ENCODE data around the gene KLF7. TPM values are rescaled to one million over a fixed set of nuclear protein-coding genes. Genes with fewer than 3 reads are reported as not detected.
"Not testable (repeated sequence)": the region's sequence is repeated elsewhere in the genome, so short reads cannot be mapped to it uniquely, and the experiment has no call there.

Gene KLF7
- total RNA-seq, 1 donor from 2014 or later, result 13.6 TPM

DNA sequence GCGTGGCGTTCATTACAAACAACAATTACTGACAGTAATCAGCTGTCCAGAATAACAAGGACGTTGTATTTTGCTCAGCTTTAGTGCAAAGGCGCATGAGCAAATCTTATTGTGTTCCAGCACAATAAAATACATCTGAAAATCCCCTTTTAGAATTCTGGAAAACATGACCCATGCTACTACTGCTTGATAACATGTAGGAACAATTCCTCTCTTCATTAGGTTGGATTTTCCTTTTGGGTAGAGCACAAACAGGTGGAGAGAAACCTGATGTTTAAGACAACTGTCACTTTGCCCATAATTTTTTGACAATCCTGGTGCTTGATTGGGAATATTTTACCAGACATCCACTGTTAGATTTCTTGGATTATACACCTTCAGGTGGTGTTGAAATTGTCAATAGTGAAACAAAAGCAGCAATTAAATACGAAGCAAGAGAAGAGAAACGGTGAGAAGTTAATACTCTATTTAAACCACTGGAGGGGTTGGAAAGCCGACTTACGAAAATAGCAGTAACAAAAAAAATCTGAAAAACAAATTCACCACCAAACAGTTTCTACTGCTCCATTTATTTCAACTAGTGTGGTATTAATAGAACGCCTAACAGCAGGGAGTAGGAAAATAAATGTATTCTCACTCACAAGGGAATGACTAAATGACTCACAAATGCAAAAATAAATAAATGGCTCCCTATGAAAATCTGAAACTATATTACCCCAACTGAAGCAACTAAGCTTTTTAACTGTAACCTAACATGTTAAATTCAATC is 123.8 kb downstream of the KLF7 start:
- no peak overlapping the region for H3K27ac ChIP-seq (ENCODE audit: low read depth, low read length)

DNA sequence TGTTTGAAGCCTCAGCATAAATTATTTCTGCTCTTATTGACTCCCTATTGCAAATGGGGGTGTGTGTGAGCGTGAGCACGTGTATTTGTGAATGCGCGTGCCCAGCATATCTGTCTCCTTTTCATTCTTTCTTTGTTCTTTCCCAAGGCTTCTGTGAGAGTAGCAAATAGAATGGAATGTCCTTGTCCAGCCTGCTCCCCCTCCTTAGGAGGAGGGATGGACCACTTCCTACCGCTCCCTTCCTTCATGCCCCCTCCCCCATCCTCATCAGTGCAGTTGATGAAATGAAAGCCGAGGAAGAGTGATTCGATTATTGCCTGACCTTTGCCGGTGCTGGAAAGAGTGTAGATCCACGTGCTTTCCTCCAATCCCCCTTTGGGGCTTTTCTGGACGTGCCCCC is 124.5 kb downstream of the KLF7 start:
- no peaks in the 10 kb centered on the region for H3K9me3 ChIP-seq (ENCODE audit: control insufficient read depth in 3 of 3, low read length in 3 of 3)
- no peak overlapping the region for H3K9ac ChIP-seq (ENCODE audit: low read depth in 1 of 3, low read length in 3 of 3)
- peak overlapping the region; percentile 24 to 51 (median 27) for H3K4me3 ChIP-seq (ENCODE audit: low read length in 3 of 3)
- H3K27me3 ChIP-seq (ENCODE audit: control insufficient read depth in 3 of 3, insufficient read depth in 3 of 3, low read length in 3 of 3), result no peaks in the 10 kb centered on the region
- no peaks in the 10 kb centered on the region for H3K36me3 ChIP-seq (ENCODE audit: control insufficient read depth in 3 of 3, insufficient read depth in 3 of 3, low read length in 3 of 3)
- H3K27ac ChIP-seq (ENCODE audit: low read depth, low read length), result peak overlapping the region; percentile 57
- H3K4me1 ChIP-seq (ENCODE audit: control insufficient read depth in 3 of 3, insufficient read depth in 3 of 3, low read length in 3 of 3), result peaks cover 3 to 20% (median 7%) of the 10 kb centered on the region in 3 donors

More for the DNA sequence above, 123.8 kb downstream of the KLF7 start:
- Histone ChIP-seq H3K27me3 (ENCODE audit: control insufficient read depth in 3 of 3, insufficient read depth in 3 of 3, low read length in 3 of 3) (no peaks in the 10 kb centered on the region), H3K9ac (ENCODE audit: low read depth in 1 of 3, low read length in 3 of 3) (no peak overlapping the region), H3K9me3 (ENCODE audit: control insufficient read depth in 3 of 3, low read length in 3 of 3) (no peaks in the 10 kb centered on the region), H3K4me1 (ENCODE audit: control insufficient read depth in 3 of 3, insufficient read depth in 3 of 3, low read length in 3 of 3) (peaks cover 3 to 20% (median 7%) of the 10 kb centered on the region in 3 donors), H3K4me3 (ENCODE audit: low read length in 3 of 3) (peak overlapping the region in 1 of 3 donors; percentile 39), H3K36me3 (ENCODE audit: control insufficient read depth in 3 of 3, insufficient read depth in 3 of 3, low read length in 3 of 3) (no peaks in the 10 kb centered on the region)

DNA sequence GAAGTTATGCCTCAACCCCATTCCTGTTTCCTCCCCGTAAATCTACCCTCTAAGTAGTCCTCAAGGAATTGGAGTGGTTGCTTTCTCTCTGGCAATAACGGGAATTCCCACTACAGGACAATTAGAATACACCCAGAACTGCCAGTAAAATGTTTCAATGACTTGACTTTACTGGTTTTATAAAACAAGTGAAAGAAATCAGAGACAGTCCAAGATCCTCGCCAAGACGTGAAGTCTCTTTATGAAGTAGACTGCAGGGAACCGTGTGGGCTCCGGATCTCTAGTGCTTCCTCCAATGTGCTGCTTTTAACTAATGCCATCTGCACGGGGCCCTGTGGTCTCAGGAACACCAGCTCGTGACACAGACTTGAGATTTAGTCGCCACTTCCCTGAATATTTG is 125.1 kb downstream of the KLF7 start:
- Histone ChIP-seq H3K9me3 (ENCODE audit: control insufficient read depth in 3 of 3, low read length in 3 of 3) (no peaks in the 10 kb centered on the region), H3K27me3 (ENCODE audit: control insufficient read depth in 3 of 3, insufficient read depth in 3 of 3, low read length in 3 of 3) (no peaks in the 10 kb centered on the region)

DNA sequence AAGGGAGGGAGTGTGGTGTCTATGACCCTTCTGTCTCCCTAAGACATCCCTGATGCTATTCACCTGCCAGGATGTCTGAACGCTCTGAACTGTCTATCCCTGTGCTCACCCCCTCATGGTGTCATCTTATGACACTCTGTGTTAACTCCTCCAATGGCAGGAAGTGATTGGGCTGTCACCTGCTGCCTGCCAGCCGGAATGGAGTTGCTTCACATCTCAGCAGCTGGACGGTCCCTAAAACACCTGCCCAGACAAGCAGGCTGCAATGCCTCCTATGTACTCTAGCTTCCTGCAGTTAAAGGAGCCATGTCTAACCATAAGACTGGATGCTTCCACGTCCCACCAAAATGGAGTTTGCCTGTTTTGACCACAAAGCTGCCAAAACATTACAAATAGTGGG is 126.5 kb downstream of the KLF7 start:
- peaks cover 3 to 20% (median 7%) of the 10 kb centered on the region in 3 donors for H3K4me1 ChIP-seq (ENCODE audit: control insufficient read depth in 3 of 3, insufficient read depth in 3 of 3, low read length in 3 of 3)
- no peaks in the 10 kb centered on the region for H3K36me3 ChIP-seq (ENCODE audit: control insufficient read depth in 3 of 3, insufficient read depth in 3 of 3, low read length in 3 of 3)
- no peaks in the 10 kb centered on the region for H3K27me3 ChIP-seq (ENCODE audit: control insufficient read depth in 3 of 3, insufficient read depth in 3 of 3, low read length in 3 of 3)
- no peaks in the 10 kb centered on the region for H3K9me3 ChIP-seq (ENCODE audit: control insufficient read depth in 3 of 3, low read length in 3 of 3)
- no peak overlapping the region for H3K27ac ChIP-seq (ENCODE audit: low read depth, low read length)
- no peak overlapping the region for H3K9ac ChIP-seq (ENCODE audit: low read depth in 1 of 3, low read length in 3 of 3)
- H3K4me3 ChIP-seq (ENCODE audit: low read length in 3 of 3), result no peak overlapping the region

More for the DNA sequence above, 125.1 kb downstream of the KLF7 start:
- Histone ChIP-seq H3K9ac (ENCODE audit: low read depth in 1 of 3, low read length in 3 of 3) (no peak overlapping the region), H3K4me1 (ENCODE audit: control insufficient read depth in 3 of 3, insufficient read depth in 3 of 3, low read length in 3 of 3) (peaks cover 3 to 20% (median 7%) of the 10 kb centered on the region in 3 donors), H3K36me3 (ENCODE audit: control insufficient read depth in 3 of 3, insufficient read depth in 3 of 3, low read length in 3 of 3) (no peaks in the 10 kb centered on the region), H3K4me3 (ENCODE audit: low read length in 3 of 3) (no peak overlapping the region), H3K27ac (ENCODE audit: low read depth, low read length) (peak overlapping the region; percentile 57)

DNA sequence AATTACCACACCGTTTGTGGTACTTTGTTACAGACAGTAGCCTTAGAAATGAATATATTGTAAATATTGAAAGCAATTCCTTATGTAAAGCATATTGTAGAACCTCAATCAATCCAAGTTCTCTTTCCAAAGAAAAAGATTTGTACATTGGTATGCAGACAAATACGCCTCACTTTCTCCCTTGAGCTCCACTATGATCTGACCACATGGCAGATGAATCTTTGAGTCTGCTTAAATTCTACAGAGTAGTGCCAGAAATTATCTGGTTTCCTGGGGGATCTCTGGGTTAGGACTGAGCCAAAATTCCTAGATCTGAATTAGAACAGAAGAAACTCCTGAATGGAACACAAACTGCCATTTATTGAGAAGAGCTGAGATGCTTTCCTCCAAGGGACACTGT is 127.4 kb downstream of the KLF7 start:
- no peak overlapping the region for H3K27ac ChIP-seq (ENCODE audit: low read depth, low read length)

DNA sequence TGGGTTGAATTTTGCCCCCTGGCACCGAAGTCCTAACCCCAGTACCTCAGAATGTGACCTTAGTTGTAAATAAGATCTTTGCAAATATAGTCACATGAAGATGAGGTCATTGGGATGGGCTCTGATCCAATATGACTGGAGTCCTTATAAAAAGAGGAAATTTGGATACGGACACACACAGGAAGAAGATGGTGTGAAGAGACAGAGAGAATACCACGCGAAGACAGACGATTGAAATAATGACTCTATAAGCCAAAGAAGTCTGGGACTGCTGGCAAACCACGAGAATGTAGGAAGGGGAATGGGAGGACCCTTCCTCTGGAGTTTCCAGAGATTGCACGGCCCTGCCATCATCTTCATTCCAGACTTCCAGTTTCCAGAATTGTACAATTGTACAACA is 127.9 kb downstream of the KLF7 start:
- no peak overlapping the region for H3K4me3 ChIP-seq (ENCODE audit: low read length in 3 of 3)

More for the DNA sequence above, 127.4 kb downstream of the KLF7 start:
- Histone ChIP-seq H3K36me3 (ENCODE audit: control insufficient read depth in 3 of 3, insufficient read depth in 3 of 3, low read length in 3 of 3) (no peaks in the 10 kb centered on the region), H3K4me3 (ENCODE audit: low read length in 3 of 3) (no peak overlapping the region), H3K27me3 (ENCODE audit: control insufficient read depth in 3 of 3, insufficient read depth in 3 of 3, low read length in 3 of 3) (no peaks in the 10 kb centered on the region), H3K9ac (ENCODE audit: low read depth in 1 of 3, low read length in 3 of 3) (no peak overlapping the region), H3K4me1 (ENCODE audit: control insufficient read depth in 3 of 3, insufficient read depth in 3 of 3, low read length in 3 of 3) (peaks cover 3 to 20% (median 7%) of the 10 kb centered on the region in 3 donors), H3K9me3 (ENCODE audit: control insufficient read depth in 3 of 3, low read length in 3 of 3) (peaks cover 0 to 5% (median 0%) of the 10 kb centered on the region in 3 donors)

DNA sequence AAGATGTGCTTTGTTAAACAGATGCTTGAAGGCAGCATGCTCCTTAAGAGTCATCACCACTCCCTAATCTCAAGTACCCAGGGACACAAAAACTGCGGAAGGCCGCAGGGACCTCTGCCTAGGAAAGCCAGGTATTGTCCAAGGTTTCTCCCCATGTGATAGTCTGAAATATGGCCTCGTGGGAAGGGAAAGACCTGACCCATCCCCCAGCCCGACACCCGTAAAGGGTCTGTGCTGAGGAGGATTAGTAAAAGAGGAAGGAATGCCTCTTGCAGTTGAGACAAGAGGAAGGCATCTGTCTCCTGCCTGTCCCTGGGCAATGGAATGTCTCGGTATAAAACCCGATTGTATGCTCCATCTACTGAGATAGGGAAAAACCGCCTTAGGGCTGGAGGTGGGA is 128.7 kb downstream of the KLF7 start:
- not testable (repeated sequence) for H3K36me3 ChIP-seq (ENCODE audit: control insufficient read depth in 3 of 3, insufficient read depth in 3 of 3, low read length in 3 of 3); H3K9me3 ChIP-seq (ENCODE audit: control insufficient read depth in 3 of 3, low read length in 3 of 3); H3K9ac ChIP-seq (ENCODE audit: low read depth in 1 of 3, low read length in 3 of 3); H3K27me3 ChIP-seq (ENCODE audit: control insufficient read depth in 3 of 3, insufficient read depth in 3 of 3, low read length in 3 of 3); H3K4me3 ChIP-seq (ENCODE audit: low read length in 3 of 3); H3K27ac ChIP-seq (ENCODE audit: low read depth, low read length)
- peaks cover 3 to 20% (median 7%) of the 10 kb centered on the region in 3 donors for H3K4me1 ChIP-seq (ENCODE audit: control insufficient read depth in 3 of 3, insufficient read depth in 3 of 3, low read length in 3 of 3)

More for the DNA sequence above, 127.9 kb downstream of the KLF7 start:
- Histone ChIP-seq H3K9ac (ENCODE audit: low read depth in 1 of 3, low read length in 3 of 3) (no peak overlapping the region), H3K36me3 (ENCODE audit: control insufficient read depth in 3 of 3, insufficient read depth in 3 of 3, low read length in 3 of 3) (no peaks in the 10 kb centered on the region), H3K27ac (ENCODE audit: low read depth, low read length) (no peak overlapping the region), H3K27me3 (ENCODE audit: control insufficient read depth in 3 of 3, insufficient read depth in 3 of 3, low read length in 3 of 3) (no peaks in the 10 kb centered on the region), H3K9me3 (ENCODE audit: control insufficient read depth in 3 of 3, low read length in 3 of 3) (peaks cover 0 to 5% (median 0%) of the 10 kb centered on the region in 3 donors), H3K4me1 (ENCODE audit: control insufficient read depth in 3 of 3, insufficient read depth in 3 of 3, low read length in 3 of 3) (peaks cover 3 to 20% (median 7%) of the 10 kb centered on the region in 3 donors)

DNA sequence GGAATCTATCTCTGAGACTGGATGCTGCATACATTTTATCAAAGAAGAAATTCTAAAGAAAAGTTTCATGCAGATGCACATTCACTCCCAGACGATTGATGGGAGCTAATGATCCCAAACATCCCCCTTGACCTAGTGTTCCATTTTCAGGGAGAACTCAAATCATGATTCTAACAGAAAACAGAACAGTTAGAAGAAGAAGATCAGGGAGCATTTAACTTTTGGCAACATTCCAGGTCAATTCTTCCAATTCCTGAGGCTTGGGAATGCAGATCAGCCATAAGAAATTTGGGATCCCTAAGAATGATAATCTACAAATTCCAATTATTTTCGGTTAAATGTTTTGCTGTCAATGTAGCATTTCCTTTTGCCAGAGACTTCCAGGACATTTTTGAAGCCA is 129.9 kb downstream of the KLF7 start:
- Histone ChIP-seq H3K27ac (ENCODE audit: low read depth, low read length) (no peak overlapping the region), H3K4me3 (ENCODE audit: low read length in 3 of 3) (no peak overlapping the region), H3K9me3 (ENCODE audit: control insufficient read depth in 3 of 3, low read length in 3 of 3) (peaks cover 0 to 5% (median 0%) of the 10 kb centered on the region in 3 donors), H3K36me3 (ENCODE audit: control insufficient read depth in 3 of 3, insufficient read depth in 3 of 3, low read length in 3 of 3) (no peaks in the 10 kb centered on the region), H3K4me1 (ENCODE audit: control insufficient read depth in 3 of 3, insufficient read depth in 3 of 3, low read length in 3 of 3) (peaks cover 0 to 13% (median 1%) of the 10 kb centered on the region in 3 donors), H3K9ac (ENCODE audit: low read depth in 1 of 3, low read length in 3 of 3) (no peak overlapping the region), H3K27me3 (ENCODE audit: control insufficient read depth in 3 of 3, insufficient read depth in 3 of 3, low read length in 3 of 3) (no peaks in the 10 kb centered on the region)

DNA sequence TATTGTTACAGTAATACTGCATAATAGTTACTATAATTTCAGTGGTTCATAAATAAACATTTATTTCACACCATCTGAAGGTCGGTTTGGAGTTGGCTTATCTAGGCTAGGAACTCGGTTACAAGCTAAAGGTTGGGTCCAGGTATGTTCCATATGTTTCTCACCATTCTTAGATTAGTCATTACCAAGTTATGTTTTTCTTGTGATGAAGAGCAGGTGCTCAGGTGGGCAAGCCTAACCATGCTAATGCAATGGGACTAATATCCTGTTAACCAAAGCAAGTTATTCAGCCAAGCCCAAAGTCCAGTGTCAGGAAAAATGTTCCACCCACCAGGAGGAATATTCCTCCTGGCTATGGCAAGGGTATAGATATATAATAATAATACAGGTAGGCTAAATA is 133.3 kb downstream of the KLF7 start:
- H3K4me3 ChIP-seq (ENCODE audit: low read length in 3 of 3), result no peak overlapping the region

More for the DNA sequence above, 133.3 kb downstream of the KLF7 start:
- H3K27me3 ChIP-seq (ENCODE audit: control insufficient read depth in 3 of 3, insufficient read depth in 3 of 3, low read length in 3 of 3), result no peaks in the 10 kb centered on the region
- peaks cover 0 to 5% (median 0%) of the 10 kb centered on the region in 3 donors for H3K9me3 ChIP-seq (ENCODE audit: control insufficient read depth in 3 of 3, low read length in 3 of 3)
- H3K36me3 ChIP-seq (ENCODE audit: control insufficient read depth in 3 of 3, insufficient read depth in 3 of 3, low read length in 3 of 3), result no peaks in the 10 kb centered on the region
- H3K27ac ChIP-seq (ENCODE audit: low read depth, low read length), result no peak overlapping the region
- no peak overlapping the region for H3K9ac ChIP-seq (ENCODE audit: low read depth in 1 of 3, low read length in 3 of 3)
- H3K4me1 ChIP-seq (ENCODE audit: control insufficient read depth in 3 of 3, insufficient read depth in 3 of 3, low read length in 3 of 3), result no peaks in the 10 kb centered on the region
